ENCODE results near the gene IL21R. TPM values are rescaled to one million over a fixed set of nuclear protein-coding genes. Genes with fewer than 3 reads are reported as not detected.
A peak's percentile ranks its signal among the peaks of the same experiment; 100 is the strongest.

The IL21R gene
- total and polyA plus RNA-seq, 2 donors (not counting 1 experiment from before 2014, with no cell fraction given) = 28.5 to 32.1 TPM

DNA sequence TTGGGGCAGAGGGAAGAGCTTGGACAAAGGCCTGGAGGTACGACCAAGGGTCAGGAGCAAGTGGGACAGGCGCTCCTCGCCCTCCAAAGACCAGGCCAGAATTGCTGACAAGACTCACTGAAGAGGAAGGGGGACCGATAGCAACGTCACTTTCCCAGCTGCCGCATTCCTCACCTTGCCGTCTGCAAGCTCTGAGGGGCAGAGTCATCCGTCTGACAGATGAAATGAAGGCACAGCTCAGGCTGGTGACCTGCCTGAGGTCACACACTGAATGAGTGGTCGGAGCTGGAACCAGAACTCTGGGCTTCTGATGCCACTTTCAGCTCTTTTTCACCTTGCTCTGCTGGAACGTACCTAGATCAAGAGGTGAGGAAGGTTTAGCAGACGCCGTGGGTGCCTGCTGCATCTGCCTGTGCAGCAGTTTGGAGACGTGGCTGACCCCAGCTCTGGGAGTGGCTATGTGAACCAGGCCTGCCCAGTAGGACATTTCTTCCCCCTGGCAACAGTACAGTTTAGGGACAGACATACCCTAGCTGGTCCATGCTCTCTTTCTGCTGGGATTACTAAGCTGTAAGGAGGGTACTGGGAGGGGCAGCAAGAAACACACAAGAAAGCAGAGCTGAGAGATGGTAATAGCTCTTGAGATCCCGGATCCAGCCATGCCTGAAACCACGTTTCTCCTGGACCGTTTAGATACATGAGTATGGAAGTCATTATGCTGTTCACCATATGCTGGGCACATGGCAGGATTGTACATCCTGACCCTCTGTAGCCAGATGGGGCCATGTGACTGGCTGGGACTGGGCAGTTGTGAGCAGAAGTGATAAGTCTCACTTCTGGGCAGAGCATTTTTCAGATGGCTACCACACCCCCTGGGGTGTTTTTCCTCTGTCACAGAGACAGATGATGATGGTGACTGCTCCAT lies 50.9 kb downstream of the IL21R start:
- 88% methylated on average over 16 of the region's 16 CpGs for WGBS (ENCODE audit: insufficient coverage)
- intact Hi-C loops (cut with micrococcal nuclease) = no loop called here

More for the DNA sequence above, 50.9 kb downstream of the IL21R start:
- H3K27ac ChIP-seq (ENCODE audit: low read length in 2 of 2) = peak overlapping the region in 1 of 2 donors; percentile 28
- DNase-seq (peak; percentile 53), ATAC-seq (ENCODE audit: low read depth) (no peak)
- peaks cover 0 to 17% (median 2%) of the 10 kb centered on the region in 3 donors for H3K9me3 ChIP-seq (ENCODE audit: control extremely low read depth in 1 of 3, control insufficient read depth in 2 of 3, insufficient read depth in 1 of 3, low read length in 2 of 3)
- H3K4me1 Mint-ChIP-seq = peaks cover 77% of the 10 kb centered on the region
- no peak overlapping the region for H3K4me2 ChIP-seq (replicated peaks; ENCODE audit: low read depth, low read length, poor library complexity, severe bottlenecking)
- H3K36me3 ChIP-seq (replicated peaks in 1 of 2; ENCODE audit: control extremely low read depth in 1 of 2, control insufficient read depth in 1 of 2, extremely low read depth in 1 of 2, insufficient read depth in 2 of 2, low read length in 1 of 2) = peaks cover 2 to 15% of the 10 kb centered on the region in 2 experiments
- no peak overlapping the region for H3K4me3 Mint-ChIP-seq
- ChIA-PET CTCF (interaction anchor here (0.8 to 7.4 kb wide), 12 partner anchors 9 to 343 kb away, joined by 3 to 54 read pairs (median 4); no protein-coding TSS in a partner anchor), POLR2A (interaction anchor here (0.7 kb wide), 1 partner anchor 294 kb away, joined by 3 read pairs; no protein-coding TSS in a partner anchor)
- no peaks in the 10 kb centered on the region for H4K20me1 ChIP-seq (ENCODE audit: control insufficient read depth, insufficient read depth, low read length, poor library complexity, severe bottlenecking)
- no peaks in the 10 kb centered on the region for H3K27me3 Mint-ChIP-seq
- H2AFZ ChIP-seq (ENCODE audit: insufficient read depth, low read depth, low read length, poor library complexity, severe bottlenecking) = no peak overlapping the region
- H3K27ac Mint-ChIP-seq = peak overlapping the region; percentile 22
- H3K4me3 ChIP-seq (ENCODE audit: control extremely low read depth in 1 of 5, extremely low read depth in 1 of 5, insufficient read depth in 1 of 5, low read depth in 2 of 5, low read length in 4 of 5) = no peak overlapping the region
- no peaks in the 10 kb centered on the region for H3K9me3 Mint-ChIP-seq (ENCODE audit: insufficient read depth)
- H3K79me2 ChIP-seq (ENCODE audit: control insufficient read depth, insufficient read depth, low read length) = peaks cover 12% of the 10 kb centered on the region
- H3K4me1 ChIP-seq (ENCODE audit: control insufficient read depth in 2 of 2, insufficient read depth in 2 of 2, low read length in 2 of 2) = peaks cover 46 to 72% of the 10 kb centered on the region in 2 donors
- no peak overlapping the region for H3K9ac ChIP-seq (ENCODE audit: low read length)
- no peaks in the 10 kb centered on the region for H3K27me3 ChIP-seq (replicated peaks in 1 of 4; ENCODE audit: control extremely low read depth in 1 of 4, control insufficient read depth in 3 of 4, insufficient read depth in 4 of 4, low read length in 3 of 4)
- TF ChIP-seq, protein P1, sequence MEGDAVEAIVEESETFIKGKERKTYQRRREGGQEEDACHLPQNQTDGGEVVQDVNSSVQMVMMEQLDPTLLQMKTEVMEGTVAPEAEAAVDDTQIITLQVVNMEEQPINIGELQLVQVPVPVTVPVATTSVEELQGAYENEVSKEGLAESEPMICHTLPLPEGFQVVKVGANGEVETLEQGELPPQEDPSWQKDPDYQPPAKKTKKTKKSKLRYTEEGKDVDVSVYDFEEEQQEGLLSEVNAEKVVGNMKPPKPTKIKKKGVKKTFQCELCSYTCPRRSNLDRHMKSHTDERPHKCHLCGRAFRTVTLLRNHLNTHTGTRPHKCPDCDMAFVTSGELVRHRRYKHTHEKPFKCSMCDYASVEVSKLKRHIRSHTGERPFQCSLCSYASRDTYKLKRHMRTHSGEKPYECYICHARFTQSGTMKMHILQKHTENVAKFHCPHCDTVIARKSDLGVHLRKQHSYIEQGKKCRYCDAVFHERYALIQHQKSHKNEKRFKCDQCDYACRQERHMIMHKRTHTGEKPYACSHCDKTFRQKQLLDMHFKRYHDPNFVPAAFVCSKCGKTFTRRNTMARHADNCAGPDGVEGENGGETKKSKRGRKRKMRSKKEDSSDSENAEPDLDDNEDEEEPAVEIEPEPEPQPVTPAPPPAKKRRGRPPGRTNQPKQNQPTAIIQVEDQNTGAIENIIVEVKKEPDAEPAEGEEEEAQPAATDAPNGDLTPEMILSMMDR (IDR thresholded peaks at IDR 0.05) = no peak
- TF ChIP-seq EZH2 (IDR thresholded peaks at IDR 0.05; ENCODE audit: borderline replicate concordance, insufficient read depth, low read depth, low read length, poor library complexity, severe bottlenecking) = no peak
